DMS79 (cell line): ENCODE data around the gene JAZF1.

Experiments
- DNase-seq: peaks from one replicate; lab custom pipeline; 2025; lab: John Stamatoyannopoulos, UW

The JAZF1 gene

DNA sequence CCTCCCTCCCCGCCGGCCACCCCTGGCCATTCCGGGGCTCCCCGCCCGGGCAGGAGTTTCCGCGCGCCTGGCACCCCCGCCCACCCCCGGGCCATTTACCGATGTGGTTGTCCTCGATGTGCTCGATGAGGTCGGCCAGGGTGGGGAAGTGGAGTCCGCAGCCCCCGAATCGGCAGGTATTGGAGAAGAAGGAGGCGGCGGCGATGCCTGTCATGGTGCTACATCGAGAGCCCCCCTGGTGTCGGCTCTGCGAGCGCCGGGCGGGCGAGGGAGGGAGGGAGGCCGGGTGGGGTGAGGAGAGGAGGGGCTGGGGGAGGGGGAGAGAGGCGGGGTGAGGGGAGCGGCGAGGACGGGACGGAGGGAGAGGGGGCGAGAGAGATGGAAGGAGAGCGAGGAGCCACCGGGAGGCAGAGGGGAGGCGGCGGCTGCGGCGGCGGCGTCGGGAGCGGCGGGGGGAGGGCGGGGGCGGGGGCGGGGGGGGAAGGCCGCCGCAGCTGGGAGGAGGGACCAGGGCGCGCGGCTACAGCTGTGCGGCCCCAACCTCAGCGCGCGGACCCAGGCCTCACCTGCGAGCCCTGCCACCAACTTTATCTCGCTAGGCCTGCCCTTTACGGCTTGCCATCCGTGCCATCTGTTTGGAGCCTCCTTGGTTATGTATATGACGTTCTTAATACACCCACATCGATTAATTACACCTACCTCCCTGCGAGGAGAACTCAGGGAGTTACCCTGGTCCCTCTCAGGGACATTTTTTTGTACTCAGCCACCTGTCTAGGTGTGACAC lies at the start of gene JAZF1:
Gene JAZF1, minus strand, starts transcription at position 432 of the 784 bp plus-strand sequence.
- DNase-seq: no peak

DNA sequence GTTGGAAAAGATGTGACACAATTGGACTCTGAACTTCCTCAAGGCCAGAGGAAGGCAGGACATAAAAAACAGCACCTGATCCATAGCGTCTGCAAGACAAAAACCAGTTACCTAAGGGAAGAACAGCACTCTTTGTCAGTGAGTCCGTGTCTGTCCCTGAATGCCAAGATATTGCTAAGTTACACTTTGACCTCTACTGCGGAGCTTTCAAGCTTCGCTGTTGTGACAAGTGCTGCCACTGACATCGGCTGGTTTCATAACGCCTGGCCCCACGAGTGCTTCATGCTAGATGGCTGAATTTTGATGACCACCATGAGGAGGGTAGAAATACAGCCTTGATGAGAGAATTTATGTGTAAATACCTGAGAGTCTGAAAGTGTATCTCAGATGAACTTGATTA lies 49.7 kb upstream of the JAZF1 start:
- DNase-seq: no peak

DNA sequence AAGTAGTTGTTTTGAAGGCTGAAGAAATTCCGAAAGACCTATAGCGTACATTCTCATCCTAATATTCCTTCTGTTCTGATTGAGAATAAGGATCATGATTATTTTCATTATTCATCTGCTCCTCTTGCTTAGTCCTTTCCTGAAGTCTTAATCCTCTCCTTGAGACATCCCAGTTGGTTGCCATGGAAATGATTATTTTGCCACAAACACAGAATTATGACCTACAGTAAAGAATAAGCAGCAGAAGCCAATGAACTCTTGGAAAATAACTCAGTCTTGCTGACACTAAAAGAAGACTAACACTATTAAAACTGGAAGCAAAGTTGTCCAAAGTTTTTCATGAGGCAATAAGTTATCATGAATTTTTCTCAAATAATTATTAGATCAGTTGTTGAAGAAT lies 47.8 kb upstream of the JAZF1 start:
- no peak for DNase-seq

DNA sequence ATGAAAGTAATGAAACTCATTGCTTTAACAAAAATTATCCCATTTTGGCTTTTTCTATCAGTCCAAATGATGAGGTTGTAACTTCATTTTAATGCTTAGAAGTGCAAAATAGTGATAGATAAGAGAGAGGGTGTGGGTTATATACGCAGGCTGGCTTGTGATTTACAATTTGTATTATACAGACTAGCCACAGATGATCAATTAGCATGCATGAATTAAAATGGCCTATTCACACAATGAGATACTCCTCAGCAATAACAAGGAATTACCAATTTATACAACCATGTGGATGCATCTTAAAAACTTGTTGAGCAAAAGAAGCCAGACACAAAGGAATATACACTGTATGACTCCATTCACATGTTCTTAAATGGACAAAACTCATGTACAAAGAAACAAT lies 45.4 kb upstream of the JAZF1 start:
- no peak for DNase-seq

DNA sequence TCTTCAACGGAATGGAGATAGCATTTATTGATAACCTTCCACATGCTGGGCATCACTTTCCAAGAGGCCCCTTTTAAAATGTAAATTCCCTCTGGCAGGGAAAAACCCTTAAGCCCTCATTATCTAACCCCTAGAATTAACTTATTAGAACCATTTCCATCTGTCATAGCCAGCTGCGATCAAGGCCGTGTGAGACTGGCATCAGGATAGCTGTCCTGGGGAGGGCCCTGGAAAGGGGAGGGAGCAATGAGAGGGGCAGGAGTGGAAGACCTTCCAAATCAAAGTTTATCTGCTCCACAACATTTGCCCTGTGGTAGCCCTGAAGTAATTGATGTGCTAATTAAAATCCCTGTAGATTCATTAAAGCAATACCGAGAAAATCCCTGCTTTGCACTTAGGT lies 45.0 kb upstream of the JAZF1 start:
- no peak for DNase-seq

DNA sequence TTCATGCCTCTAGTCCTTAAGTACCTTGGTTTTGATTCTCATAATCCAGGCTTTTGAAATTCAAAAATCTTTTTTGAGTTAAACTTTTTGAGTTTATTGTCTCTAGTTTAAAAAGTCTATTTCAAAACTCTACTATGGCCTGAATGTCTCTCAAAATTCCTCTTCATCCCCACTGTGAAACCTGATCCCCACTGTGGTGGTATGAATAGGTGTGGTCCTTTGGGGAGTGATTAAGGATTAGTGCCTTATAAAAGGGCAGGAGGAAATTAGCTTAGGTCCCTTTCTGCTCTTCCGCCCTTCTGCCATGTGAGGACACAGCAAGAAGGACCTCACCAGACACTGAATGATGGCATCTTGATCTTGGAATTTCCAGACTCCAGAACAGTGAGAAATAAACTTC lies 44.1 kb upstream of the JAZF1 start:
- DNase-seq: no peak

DNA sequence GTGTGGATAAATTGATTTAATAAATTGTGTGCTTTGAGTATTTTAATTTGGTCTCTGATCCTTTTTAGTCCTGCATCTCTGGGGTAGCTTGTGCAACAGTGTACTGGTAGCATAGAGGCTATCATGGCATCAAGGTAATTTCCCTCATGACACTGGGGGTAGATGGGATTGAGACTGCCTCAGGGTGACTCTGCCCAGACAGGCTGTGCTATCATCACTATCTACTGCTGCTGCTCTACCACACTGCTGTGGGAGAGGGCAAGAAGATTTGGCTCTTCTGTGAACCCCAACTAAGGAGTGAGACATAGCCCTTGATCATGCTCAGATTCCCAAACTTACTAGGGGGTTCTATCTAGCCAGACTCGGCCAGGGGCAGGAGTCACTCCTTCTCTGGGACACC lies 43.6 kb upstream of the JAZF1 start:
- no peak for DNase-seq

DNA sequence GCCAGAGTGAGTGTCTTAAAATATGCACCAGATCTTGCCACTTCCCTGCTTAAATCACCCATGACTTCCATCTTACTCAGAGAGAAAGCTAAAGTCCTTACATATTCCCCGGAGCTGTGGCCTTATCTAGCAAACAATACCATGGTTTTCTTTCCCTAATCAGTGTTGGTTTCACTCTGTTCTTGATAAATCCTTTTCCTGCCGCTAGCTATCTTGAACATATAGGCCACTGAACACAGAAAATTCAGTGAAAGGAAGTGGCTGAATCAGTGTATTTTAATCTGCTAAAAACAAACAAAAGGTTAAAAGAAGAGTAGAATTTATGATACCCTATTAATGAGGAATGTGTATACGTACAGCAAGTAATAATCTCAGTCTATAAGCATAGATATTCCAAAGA lies 42.0 kb upstream of the JAZF1 start:
- DNase-seq: no peak

DNA sequence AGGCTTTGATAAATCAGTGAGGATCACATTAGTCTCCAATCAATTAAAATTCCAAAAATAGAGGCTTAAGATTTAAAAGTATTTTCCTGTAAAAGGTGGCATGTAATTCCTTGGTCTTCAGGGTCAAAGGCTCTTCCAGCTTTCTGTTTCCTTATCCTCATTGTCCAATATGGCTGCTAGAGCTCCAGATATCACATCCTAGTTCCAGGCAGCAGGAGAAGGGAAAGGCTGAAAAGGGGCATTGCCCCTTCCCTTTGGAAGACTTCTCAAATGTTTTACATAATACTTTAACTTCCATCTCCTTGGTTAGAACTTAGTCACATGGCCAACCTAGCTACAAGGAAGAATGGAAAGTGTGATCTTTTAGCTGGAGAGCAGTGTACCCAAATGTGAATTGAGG lies 39.2 kb upstream of the JAZF1 start:
- no peak for DNase-seq

DNA sequence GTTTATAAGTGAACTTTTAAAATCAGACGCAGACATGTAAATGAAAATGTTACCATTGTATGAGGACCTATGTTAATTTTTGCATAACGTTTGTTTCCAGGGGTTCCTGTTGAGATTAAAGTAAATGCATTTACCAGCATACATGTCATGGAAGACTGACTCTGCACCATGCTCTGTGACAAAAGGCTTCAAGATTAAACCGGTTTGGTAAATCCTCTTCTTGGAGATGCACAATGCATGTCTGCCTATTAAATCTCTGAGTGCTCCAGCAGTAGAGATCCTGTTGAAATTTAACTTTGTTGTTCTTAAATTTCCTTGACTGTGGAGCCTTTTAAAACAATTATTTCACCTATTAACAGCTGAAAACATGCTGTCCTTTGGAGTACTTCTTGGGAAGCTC lies 36.5 kb upstream of the JAZF1 start:
- DNase-seq: peak; percentile 32

DNA sequence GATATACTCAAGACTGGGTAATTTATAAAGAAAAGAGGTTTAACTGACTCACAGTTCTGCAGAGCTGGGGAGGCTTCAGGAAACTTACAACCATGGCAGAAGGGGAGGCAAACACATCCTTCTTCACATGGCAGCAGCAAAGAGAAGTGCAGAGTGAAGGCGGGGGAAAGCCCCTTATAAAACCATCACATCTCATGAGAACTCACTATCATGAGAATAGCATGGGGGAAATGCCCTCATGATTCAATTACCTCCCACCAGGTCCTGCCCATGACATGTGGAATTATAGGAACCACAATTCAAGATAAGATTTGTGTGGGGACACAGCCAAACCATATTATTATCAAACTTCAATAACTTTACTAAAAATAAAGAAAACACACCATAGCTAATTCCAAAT lies 30.4 kb upstream of the JAZF1 start:
- DNase-seq: no peak

DNA sequence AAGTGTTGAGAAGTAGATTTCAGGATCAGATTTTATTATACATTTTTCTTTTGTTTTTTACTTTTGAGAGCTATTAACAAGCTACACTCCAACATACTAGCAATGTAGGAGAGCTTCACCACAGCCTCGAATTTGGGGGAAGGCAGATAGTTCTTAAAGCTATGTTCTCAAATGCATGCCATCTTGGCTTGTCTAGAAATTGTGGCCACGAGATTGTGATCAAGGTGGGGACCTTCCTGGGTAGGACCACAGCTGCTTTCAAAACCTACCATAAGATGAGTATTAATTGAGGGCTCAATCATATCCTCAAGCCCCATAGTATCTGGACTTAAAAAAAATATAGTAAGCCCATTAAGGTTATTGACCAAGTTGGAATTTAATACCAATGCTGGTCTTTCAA lies 27.9 kb upstream of the JAZF1 start:
- DNase-seq: no peak

DNA sequence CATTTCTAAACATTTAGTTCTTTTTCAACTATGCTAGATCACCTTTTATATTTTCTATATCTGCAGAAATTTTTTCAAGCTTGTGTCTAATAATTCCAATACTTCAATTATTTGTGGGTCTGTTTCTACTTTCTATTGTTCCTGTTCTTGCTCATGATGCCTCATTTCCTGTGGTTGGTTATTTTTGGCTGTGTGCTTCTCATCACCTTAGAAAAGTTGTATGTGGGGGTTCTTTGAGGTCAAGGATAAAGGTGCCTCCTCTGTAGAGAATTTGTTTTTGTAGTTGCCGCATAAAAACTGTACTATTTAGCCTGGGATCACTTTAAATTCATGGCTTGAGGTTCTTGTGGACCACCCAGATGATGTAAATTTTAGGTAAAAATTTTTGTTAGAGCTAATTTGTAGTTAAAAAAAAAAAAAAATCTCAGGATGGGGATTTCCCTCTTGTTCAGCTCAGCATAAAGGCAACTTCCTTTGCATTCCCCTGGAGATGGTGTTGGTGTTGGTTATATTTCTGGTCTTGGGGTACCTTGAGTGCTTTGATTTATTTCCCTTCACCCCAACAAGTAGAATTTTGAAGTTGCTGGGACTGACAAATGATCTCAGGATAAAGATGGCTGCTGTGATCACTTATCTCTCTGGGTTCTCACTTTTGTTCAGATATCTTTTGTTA lies 27.0 kb upstream of the JAZF1 start:
- no peak for DNase-seq

DNA sequence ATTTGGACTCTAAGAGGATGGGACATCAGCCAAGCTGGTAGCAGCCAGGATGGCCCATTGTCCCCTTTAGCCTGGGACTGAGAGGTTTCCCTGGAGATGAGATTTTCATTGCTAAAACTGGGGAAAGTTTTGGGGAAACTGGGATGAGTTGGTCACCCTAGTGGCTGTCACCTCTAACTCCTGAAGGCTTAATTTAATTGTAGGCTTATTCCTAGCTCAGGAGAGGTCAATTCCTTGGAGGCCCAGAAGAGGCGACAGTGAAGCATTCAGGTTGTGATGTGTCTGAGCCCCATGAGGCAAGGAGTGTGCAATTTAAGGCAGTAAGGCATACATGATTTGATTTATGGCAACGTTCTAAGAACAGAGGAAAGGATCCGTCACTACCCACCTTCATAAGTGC lies 24.9 kb upstream of the JAZF1 start:
- DNase-seq: no peak

DNA sequence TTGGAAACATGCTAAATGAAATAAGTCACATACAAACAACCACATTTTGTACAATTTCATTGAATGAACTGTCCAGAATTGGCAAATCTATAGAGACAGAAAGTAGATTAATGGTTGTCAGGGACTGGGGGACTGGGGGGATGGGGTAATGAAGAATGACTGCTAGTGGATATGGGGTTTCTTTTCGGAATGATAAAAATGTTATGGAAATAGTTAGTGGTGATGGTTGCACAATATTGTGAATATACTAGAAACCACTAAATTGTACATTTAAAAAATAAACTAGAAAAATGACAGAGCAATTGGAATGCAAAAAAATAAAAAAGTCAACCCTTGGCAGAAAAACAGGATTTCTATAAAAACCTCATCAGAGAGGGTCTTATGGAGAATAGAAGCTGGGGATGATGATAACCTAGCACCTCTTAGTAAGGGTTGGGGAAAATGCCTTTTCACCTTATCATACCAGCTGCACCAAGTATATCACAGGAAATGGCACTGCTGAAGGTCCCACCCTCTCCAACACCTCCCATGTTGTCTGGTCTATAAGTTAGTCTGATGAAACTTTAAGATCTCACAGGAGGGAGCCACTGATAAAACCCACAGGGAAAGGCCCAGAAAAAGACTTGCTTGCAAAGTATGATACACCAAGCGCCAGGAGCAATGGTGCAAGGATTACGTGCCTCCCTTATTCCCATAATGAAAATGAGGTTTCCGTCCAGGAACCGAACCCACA lies 23.1 kb upstream of the JAZF1 start:
- no peak for DNase-seq

DNA sequence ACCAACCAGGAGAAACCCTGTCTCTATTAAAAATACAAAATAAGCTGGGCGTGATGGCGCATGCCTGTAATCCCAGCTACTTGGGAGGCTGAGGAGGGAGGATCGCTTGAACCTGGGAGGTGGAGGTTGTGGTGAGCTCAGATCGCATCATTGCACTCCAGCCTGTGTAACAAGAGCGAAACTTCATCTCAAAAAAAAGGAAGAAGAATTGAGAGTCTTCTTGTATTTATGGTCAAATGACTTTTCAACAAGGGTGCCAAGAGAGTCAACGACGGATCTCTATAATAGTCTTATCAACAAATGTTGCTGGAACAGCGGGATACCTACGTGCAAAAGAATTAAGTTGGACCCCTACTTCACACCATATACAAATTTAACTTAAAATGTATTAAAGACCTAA lies 21.6 kb upstream of the JAZF1 start:
- DNase-seq: no peak

DNA sequence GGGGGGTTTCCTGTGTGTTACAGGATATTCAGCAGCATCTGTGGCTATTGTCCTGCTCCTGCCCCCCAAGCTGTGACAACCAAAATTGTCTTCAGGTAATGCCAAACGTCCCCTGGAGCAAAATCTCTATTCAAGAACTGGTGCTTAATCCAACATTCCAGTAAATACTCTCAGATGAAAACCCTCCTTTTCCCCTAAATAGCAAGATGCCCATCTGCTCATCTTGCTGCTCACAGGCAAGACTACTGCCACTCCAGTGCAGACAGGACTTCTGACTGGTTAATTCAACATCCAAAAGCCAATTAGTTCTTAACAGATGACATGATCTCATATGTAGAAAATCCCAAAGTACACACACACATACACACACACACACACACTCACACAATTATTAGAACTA lies 20.5 kb upstream of the JAZF1 start:
- DNase-seq: no peak

DNA sequence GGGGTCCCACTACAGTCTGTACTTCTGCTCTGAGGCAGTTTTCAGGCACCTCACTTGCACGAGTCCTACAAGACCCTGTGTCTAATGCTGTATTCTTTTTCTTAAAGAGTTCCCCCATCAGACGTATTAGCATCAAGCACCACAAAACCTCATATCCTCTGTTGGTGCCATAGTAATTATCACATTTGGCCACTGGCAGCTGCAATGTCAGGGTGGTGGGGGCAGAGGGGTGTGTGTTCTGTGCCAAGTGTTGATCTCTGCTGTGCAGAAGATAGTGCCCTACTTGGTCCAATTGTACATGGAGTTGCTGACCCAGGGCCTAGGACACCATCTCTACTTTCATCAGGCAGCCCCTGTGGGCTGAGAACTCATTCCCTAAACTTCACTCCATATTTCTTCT lies 20.0 kb upstream of the JAZF1 start:
- DNase-seq: no peak

DNA sequence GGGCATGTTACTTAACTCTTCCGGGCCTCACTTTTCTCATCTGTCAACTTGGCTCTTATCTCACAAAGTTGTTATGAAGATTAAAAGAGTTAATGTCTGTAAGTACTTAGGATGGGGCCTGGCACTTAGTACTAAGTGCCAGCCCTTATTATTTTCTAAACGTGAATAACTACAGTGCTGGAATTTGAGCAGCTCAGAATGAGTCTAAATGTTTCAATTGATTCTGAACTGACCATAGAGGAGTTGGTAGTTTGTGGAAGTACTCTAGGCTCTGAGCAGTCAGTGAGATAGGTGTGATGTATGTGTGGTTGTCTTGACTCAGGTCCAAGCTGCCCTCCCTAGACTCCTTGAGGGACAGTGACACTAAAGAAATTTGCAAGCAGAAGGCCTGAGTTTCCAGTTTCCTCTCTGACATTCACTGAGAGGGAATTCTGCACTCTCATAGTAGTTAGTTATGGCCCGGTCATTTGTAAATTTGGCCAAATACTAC lies 18.5 kb upstream of the JAZF1 start:
- DNase-seq: no peak

DNA sequence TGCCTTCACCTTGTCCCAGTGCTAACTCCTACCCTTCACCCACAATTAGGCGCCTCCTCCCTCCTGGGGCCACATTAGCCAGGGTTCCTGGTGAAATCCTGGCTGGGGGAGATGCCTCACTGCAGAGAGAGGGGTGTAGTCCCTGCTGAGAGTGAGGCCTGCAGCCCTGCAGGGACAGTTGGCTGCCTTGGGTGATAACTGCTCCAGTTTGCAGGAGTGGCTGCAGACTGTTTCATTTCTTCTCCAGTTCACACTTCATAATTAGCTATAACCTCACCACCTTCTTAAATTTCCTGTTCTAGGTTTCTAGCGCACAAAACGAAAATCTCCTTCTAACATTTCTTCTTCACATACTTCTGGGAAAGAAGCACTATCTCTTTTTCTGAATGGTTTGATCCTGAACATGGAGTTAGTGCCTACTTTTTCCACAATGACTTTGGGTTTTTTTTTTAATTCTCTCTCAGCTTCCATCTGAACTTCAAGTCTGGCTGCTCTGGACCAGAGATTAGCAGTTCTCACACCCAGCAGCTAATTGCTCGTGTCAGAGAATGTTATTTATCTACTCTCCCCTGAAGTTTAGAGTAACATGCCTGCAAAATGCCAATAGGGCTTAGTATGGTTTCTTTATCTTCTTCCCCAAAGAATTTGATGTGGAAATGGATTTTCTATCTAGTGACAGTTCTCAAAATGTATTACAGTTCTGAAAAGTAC lies 15.5 kb upstream of the JAZF1 start:
- DNase-seq: no peak

DNA sequence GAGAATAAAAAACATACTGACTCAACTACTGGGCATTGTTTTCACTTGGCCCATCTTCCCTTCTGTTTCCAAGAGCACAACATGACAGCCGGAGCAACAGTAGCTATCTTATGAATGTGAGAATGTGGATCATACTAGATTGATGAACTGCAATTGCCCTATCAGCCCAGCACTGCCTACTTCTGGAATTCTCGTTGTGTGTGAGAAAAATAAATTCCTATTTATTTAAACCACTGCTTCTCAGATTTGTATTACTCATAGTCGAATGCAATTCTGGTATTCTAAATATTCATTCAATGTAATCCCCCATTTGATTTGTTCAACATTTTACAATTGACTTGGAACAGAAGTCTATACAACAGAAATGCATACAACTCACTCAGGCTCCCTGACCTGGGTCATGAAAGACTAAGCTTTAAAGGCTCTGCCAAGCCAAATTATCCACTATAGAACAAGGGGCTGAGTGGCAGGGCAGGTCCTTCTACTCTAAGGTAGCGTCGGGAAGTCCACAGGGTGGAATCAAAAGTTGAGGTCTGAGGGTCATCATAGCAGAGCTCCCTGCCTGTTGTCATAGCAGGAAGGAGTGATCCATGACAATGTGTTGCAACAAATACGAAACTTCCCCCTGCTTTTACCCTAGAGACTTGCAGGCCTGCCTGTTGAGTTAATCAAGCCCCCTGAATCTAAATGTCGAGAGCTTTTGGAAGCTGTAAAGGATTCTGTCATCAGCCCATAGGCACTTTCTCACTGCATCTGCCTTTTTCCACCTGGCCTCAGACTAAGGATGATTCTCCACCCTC lies 12.4 kb upstream of the JAZF1 start:
- DNase-seq: no peak

DNA sequence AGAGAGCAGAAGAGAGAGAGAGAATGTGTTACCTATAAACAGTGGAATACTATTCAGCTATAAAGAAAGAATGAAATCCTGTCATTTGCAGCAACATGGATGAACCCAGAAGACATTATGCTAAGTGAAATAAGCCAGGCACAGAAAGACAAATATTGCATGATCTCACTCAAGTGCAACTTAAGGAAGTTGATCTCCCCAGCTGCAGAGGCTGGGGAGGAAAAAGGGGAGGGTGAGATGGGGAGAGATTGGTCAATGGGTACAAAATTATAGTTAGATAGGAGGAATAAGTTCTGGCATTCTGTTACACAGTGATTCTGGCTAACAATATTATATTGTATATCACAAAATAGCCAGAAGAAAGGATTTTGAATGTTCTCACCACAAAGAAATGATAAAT lies 11.2 kb upstream of the JAZF1 start:
- DNase-seq: no peak
